K562 (cell line): ENCODE data around the gene TFAP2B. TPM values are rescaled to one million over a fixed set of nuclear protein-coding genes. Genes with fewer than 3 reads are reported as not detected.
A peak's percentile ranks its signal among the peaks of the same experiment; 100 is the strongest.

Experiments used
- ATF1 ChIP-seq, 2 experiments: fragments of 450-650 bp in 1 of 2; IDR thresholded peaks; 2 replicates each; pipeline ENCODE4 v1.6.1; 2016; ENCODE audit warnings: missing compliant biosample characterization in 1 of 2, missing genetic modification characterization in 1 of 2
- EP400 ChIP-seq: fragments of 450-650 bp; IDR thresholded peaks from 2 replicates; pipeline ENCODE4 v1.6.1; 2017; ENCODE audit warnings: antibody characterized with exemption, mild to moderate bottlenecking, moderate library complexity
- FOXK2 ChIP-seq, 2 experiments: fragments of 450-650 bp; IDR thresholded peaks in 1 of 2; conservative IDR thresholded peaks in 1 of 2; 2 replicates each; pipeline ENCODE4 v1.6.1; 2016; ENCODE audit warnings: low read depth in 2 of 2, mild to moderate bottlenecking in 1 of 2
- FUS ChIP-seq: fragments of 200-400 bp; formaldehyde crosslinking; optimal IDR thresholded peaks from 2 replicates; pipeline ENCODE3; 2017; ENCODE audit warnings: low read depth, low read length
- GATAD2B ChIP-seq: fragments of 450-650 bp; IDR thresholded peaks from 2 replicates; pipeline ENCODE4 v1.6.1; 2017; ENCODE audit warnings: mild to moderate bottlenecking, borderline replicate concordance
- KDM5B ChIP-seq: fragments of 200-600 bp; sonication (generic); IDR thresholded peaks from 2 replicates; pipeline ENCODE4 v1.6.1; 2012; ENCODE audit warnings: low read depth, mild to moderate bottlenecking, moderate library complexity, low read length, control low read depth, inconsistent platforms; ENCODE audit not compliant: insufficient replicate concordance
- MEF2A ChIP-seq: IDR thresholded peaks from 2 replicates; pipeline ENCODE4 v1.6.1; 2011; ENCODE audit warnings: low read depth, mild to moderate bottlenecking, low read length, moderate library complexity; ENCODE audit not compliant: control insufficient read depth
- NR1H2 ChIP-seq: sonication (generic); formaldehyde crosslinking; IDR thresholded peaks from 2 replicates; pipeline ENCODE4 v1.4.0; 2020; ENCODE audit warnings: mild to moderate bottlenecking, missing genetic modification reagents
- RBM34 ChIP-seq: fragments of 200-400 bp; formaldehyde crosslinking; IDR thresholded peaks from 2 replicates; pipeline ENCODE4 v1.6.1; 2018; ENCODE audit warnings: low read length, borderline replicate concordance; ENCODE audit not compliant: insufficient read depth
- SMC3 ChIP-seq: conservative IDR thresholded peaks from 2 replicates; pipeline ENCODE4 v1.6.1; 2011; ENCODE audit warnings: low read depth, low read length, improper control_type of control experiment; ENCODE audit not compliant: insufficient read depth
- ZNF274 ChIP-seq: IDR thresholded peaks from 2 replicates; pipeline ENCODE4 v1.6.1; 2011; ENCODE audit warnings: low read depth, mild to moderate bottlenecking, low read length, moderate library complexity, borderline replicate concordance
- polyA plus RNA-seq, 8 experiments: library from polyadenylated mRNA; depleted of rRNA in 4 of 8; stranded (reverse) in 5 of 8; unstranded in 3 of 8; fragments of >200 nt; fragmentation: Nextera tagmentation in 2 of 8; fragmentation: Illumina TruSeq in 1 of 8; extraction: Ambion mirVana in 2 of 8; extraction: Trizol in 1 of 8; gene quantifications; 2 replicates each; pipeline versions ENCODE4 v1.2.1 to v1.2.3, GENCODE V29; 2011 to 2014; ENCODE audit warnings: inconsistent platforms in 1 of 8, missing spikeins in 1 of 8
- total RNA-seq, 7 experiments: library from RNA; depleted of rRNA in 6 of 7; stranded (reverse); fragments of >200 nt in 6 of 7; fragmentation: Illumina TruSeq in 2 of 7; extraction: Trizol in 2 of 7; gene quantifications; 2 replicates each; pipeline versions ENCODE4 v1.2.1 to v1.2.3, GENCODE V29; 2011 to 2021; ENCODE audit warnings: low replicate concordance in 1 of 7
- TF ChIP-seq, protein P1 (sequence below): fragments of 450-650 bp; conservative IDR thresholded peaks from 2 replicates; pipeline ENCODE4 v1.6.1; 2016; ENCODE audit warnings: missing genetic modification characterization, low read depth, mild to moderate bottlenecking, missing compliant biosample characterization, moderate library complexity
- TF ChIP-seq, protein P2 (sequence below): fragments of 450-650 bp; IDR thresholded peaks from 2 replicates; pipeline ENCODE4 v1.6.1; 2018; ENCODE audit warnings: mild to moderate bottlenecking, low read depth; ENCODE audit not compliant: partially characterized antibody
- TF ChIP-seq, protein P3 (sequence below), 2 experiments: fragments of 450-650 bp; IDR thresholded peaks; 2 replicates each; pipeline ENCODE4 v1.6.1; 2018; ENCODE audit warnings: mild to moderate bottlenecking in 2 of 2, low read depth in 1 of 2; ENCODE audit not compliant: partially characterized antibody in 2 of 2
- TF ChIP-seq, protein P4 (sequence below): fragments of 450-650 bp; IDR thresholded peaks from 2 replicates; pipeline ENCODE4 v1.6.1; 2016; ENCODE audit warnings: missing biosample characterization, missing genetic modification characterization
- TF ChIP-seq, protein P5 (sequence below): fragments of 450-650 bp; IDR thresholded peaks from 2 replicates; pipeline ENCODE4 v1.6.1; 2016

Gene TFAP2B
- total and polyA plus RNA-seq, 9 of the 15 experiments (the other 6 are each of a cell fraction or from before 2014, with no cell fraction given), result not detected

DNA sequence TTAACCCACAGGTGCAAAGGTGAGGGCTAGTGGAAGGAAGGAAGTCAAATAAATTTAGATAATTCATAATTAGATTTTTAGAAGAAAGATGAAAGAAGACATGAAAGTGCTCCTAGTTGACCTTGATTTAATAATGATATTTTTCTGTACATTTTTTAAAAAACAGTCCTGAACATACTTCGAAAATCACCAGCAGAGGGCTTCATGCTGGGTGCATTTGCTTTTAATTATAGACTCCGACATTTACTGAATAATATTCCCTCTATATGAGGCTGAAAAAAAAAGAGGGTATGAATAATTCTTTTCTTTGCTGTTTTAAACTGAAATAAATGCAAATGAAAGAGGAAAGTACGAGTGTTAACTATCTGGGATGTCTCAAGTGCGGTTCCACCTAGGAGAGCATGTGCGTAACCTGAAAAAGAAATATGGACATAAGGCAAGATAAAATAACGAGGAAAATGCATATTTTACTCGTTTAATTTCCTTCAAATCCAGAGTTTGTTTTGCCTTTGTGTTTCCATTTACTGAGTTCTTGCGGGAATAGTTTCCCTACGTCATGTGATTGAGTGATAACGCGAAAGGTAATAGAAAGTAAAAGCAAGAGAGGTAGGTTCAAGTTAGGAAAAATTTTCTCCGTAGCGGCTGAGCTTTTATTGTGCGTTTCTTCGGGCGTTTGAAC is 3.1 kb upstream of the TFAP2B start (continued):
- TF ChIP-seq RBM34 (no peak), KDM5B (no peak), NR1H2 (no peak), ATF1 (CRISPR knock-in tag; IDR thresholded peaks at IDR 0.05) (no peak), ATF1 (tag; IDR thresholded peaks at IDR 0.05) (peak; percentile 79), GATAD2B (no peak), SMC3 (peak; percentile 59; the same call in 1 of the 2 replicates), FUS (no peak), ZNF274 (0 out of 2 replicates have a peak, but pooled peaks have one; percentile 29), EP400 (peak; percentile 40; the same call in 1 of the 2 replicates), MEF2A (no peak), FOXK2 (conservative IDR thresholded peaks at IDR 0.05 in 1 of 2, IDR thresholded peaks at IDR 0.05 in 1 of 2; ENCODE audit: low read depth in 2 of 2) (peak in 1 of 2 experiments; percentile 6; a peak in 1 of 4 replicates)
- TF ChIP-seq, protein P1, sequence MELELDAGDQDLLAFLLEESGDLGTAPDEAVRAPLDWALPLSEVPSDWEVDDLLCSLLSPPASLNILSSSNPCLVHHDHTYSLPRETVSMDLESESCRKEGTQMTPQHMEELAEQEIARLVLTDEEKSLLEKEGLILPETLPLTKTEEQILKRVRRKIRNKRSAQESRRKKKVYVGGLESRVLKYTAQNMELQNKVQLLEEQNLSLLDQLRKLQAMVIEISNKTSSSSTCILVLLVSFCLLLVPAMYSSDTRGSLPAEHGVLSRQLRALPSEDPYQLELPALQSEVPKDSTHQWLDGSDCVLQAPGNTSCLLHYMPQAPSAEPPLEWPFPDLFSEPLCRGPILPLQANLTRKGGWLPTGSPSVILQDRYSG, result no peak
- TF ChIP-seq, protein P2, sequence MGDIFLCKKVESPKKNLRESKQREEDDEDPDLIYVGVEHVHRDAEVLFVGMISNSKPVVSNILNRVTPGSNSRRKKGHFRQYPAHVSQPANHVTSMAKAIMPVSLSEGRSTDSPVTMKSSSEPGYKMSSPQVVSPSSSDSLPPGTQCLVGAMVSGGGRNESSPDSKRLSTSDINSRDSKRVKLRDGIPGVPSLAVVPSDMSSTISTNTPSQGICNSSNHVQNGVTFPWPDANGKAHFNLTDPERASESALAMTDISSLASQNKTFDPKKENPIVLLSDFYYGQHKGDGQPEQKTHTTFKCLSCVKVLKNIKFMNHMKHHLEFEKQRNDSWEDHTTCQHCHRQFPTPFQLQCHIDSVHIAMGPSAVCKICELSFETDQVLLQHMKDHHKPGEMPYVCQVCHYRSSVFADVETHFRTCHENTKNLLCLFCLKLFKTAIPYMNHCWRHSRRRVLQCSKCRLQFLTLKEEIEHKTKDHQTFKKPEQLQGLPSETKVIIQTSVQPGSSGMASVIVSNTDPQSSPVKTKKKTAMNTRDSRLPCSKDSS, result no peak
- TF ChIP-seq, protein P3, sequence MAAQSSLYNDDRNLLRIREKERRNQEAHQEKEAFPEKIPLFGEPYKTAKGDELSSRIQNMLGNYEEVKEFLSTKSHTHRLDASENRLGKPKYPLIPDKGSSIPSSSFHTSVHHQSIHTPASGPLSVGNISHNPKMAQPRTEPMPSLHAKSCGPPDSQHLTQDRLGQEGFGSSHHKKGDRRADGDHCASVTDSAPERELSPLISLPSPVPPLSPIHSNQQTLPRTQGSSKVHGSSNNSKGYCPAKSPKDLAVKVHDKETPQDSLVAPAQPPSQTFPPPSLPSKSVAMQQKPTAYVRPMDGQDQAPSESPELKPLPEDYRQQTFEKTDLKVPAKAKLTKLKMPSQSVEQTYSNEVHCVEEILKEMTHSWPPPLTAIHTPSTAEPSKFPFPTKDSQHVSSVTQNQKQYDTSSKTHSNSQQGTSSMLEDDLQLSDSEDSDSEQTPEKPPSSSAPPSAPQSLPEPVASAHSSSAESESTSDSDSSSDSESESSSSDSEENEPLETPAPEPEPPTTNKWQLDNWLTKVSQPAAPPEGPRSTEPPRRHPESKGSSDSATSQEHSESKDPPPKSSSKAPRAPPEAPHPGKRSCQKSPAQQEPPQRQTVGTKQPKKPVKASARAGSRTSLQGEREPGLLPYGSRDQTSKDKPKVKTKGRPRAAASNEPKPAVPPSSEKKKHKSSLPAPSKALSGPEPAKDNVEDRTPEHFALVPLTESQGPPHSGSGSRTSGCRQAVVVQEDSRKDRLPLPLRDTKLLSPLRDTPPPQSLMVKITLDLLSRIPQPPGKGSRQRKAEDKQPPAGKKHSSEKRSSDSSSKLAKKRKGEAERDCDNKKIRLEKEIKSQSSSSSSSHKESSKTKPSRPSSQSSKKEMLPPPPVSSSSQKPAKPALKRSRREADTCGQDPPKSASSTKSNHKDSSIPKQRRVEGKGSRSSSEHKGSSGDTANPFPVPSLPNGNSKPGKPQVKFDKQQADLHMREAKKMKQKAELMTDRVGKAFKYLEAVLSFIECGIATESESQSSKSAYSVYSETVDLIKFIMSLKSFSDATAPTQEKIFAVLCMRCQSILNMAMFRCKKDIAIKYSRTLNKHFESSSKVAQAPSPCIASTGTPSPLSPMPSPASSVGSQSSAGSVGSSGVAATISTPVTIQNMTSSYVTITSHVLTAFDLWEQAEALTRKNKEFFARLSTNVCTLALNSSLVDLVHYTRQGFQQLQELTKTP (IDR thresholded peaks at IDR 0.05; ENCODE audit: low read depth in 1 of 2, partially characterized antibody in 2 of 2), result no peak
- TF ChIP-seq, protein P4, sequence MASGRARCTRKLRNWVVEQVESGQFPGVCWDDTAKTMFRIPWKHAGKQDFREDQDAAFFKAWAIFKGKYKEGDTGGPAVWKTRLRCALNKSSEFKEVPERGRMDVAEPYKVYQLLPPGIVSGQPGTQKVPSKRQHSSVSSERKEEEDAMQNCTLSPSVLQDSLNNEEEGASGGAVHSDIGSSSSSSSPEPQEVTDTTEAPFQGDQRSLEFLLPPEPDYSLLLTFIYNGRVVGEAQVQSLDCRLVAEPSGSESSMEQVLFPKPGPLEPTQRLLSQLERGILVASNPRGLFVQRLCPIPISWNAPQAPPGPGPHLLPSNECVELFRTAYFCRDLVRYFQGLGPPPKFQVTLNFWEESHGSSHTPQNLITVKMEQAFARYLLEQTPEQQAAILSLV (tag), result no peak
- TF ChIP-seq, protein P5, sequence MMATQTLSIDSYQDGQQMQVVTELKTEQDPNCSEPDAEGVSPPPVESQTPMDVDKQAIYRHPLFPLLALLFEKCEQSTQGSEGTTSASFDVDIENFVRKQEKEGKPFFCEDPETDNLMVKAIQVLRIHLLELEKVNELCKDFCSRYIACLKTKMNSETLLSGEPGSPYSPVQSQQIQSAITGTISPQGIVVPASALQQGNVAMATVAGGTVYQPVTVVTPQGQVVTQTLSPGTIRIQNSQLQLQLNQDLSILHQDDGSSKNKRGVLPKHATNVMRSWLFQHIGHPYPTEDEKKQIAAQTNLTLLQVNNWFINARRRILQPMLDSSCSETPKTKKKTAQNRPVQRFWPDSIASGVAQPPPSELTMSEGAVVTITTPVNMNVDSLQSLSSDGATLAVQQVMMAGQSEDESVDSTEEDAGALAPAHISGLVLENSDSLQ, result 0 out of 2 replicates have a peak, but pooled peaks have one; percentile 10
